ENCODE measurements around the gene IFT27. TPM values are rescaled to one million over a fixed set of nuclear protein-coding genes. Genes with fewer than 3 reads are reported as not detected.

Gene IFT27
- total RNA-seq, 1 donor from 2014 or later = 32.7 TPM

GRCh38 chr22:36814801-36815200 lies 38.9 kb upstream of the IFT27 start:
- TF ChIP-seq CTCF (IDR thresholded peaks at IDR 0.05) = no peak
- DNase-seq = no peak
- H3K4me3 Mint-ChIP-seq = no peak overlapping the region
- peaks cover 63% of the 10 kb centered on the region for H3K27me3 Mint-ChIP-seq
- ChIA-PET CTCF (no interaction called here), POLR2A (no interaction called here)
- intact Hi-C loops (cut with micrococcal nuclease) = no loop called here
- no peaks in the 10 kb centered on the region for H3K4me1 Mint-ChIP-seq
- H3K36me3 Mint-ChIP-seq (ENCODE audit: low read depth) = no peaks in the 10 kb centered on the region
- H3K9me3 Mint-ChIP-seq = no peaks in the 10 kb centered on the region
- ATAC-seq (ENCODE audit: low read depth) = no peak
- no peak overlapping the region for H3K27ac Mint-ChIP-seq

- CTCF ChIA-PET = no interaction called here
- POLR2A ChIA-PET = no interaction called here
- DNase-seq (no peak), ATAC-seq (ENCODE audit: low read depth) (no peak)
- intact Hi-C loops (cut with micrococcal nuclease) = no loop called here
- Mint-ChIP-seq H3K9me3 (no peaks in the 10 kb centered on the region), H3K27ac (no peak overlapping the region), H3K4me1 (no peaks in the 10 kb centered on the region), H3K36me3 (ENCODE audit: low read depth) (no peaks in the 10 kb centered on the region), H3K27me3 (peaks cover 40% of the 10 kb centered on the region), H3K4me3 (no peak overlapping the region)
- TF ChIP-seq CTCF (IDR thresholded peaks at IDR 0.05) = no peak
Measured at GRCh38 chr22:36811094-36811800, 35.3 kb upstream of the IFT27 start.

- ChIA-PET CTCF (no interaction called here), POLR2A (no interaction called here)
- TF ChIP-seq CTCF (IDR thresholded peaks at IDR 0.05) = no peak
- H3K27ac Mint-ChIP-seq = no peak overlapping the region
- no peak for DNase-seq
- H3K4me1 Mint-ChIP-seq = no peaks in the 10 kb centered on the region
- intact Hi-C loops (cut with micrococcal nuclease) = no loop called here
- no peaks in the 10 kb centered on the region for H3K9me3 Mint-ChIP-seq
- no peak for ATAC-seq (ENCODE audit: low read depth)
- peaks cover 28% of the 10 kb centered on the region for H3K27me3 Mint-ChIP-seq
- H3K36me3 Mint-ChIP-seq (ENCODE audit: low read depth) = no peaks in the 10 kb centered on the region
- H3K4me3 Mint-ChIP-seq = no peak overlapping the region
Measured at GRCh38 chr22:36809351-36809750, 33.4 kb upstream of the IFT27 start.

- Mint-ChIP-seq H3K4me1 (no peaks in the 10 kb centered on the region), H3K36me3 (ENCODE audit: low read depth) (no peaks in the 10 kb centered on the region), H3K9me3 (no peaks in the 10 kb centered on the region), H3K27ac (no peak overlapping the region), H3K4me3 (no peak overlapping the region), H3K27me3 (peaks cover 24% of the 10 kb centered on the region)
- no peak for ATAC-seq (ENCODE audit: low read depth)
- intact Hi-C loops (cut with micrococcal nuclease) = no loop called here
- no peak for TF ChIP-seq CTCF (IDR thresholded peaks at IDR 0.05)
- CTCF ChIA-PET = no interaction called here
- no peak for DNase-seq
- POLR2A ChIA-PET = no interaction called here
Measured at GRCh38 chr22:36808721-36809344, 32.9 kb upstream of the IFT27 start.

- DNase-seq (no peak), ATAC-seq (ENCODE audit: low read depth) (no peak)
- intact Hi-C loops (cut with micrococcal nuclease) = no loop called here
- no peaks in the 10 kb centered on the region for H3K4me1 Mint-ChIP-seq
- no peak overlapping the region for H3K4me3 Mint-ChIP-seq
- H3K27me3 Mint-ChIP-seq = peaks cover 18% of the 10 kb centered on the region
- POLR2A ChIA-PET = no interaction called here
- no peak for TF ChIP-seq CTCF (IDR thresholded peaks at IDR 0.05)
- no peaks in the 10 kb centered on the region for H3K9me3 Mint-ChIP-seq
- H3K27ac Mint-ChIP-seq = no peak overlapping the region
- CTCF ChIA-PET = interaction anchor here (1.1 kb wide), 1 partner anchor 49 kb away, joined by 3 read pairs; no protein-coding TSS in a partner anchor
- H3K36me3 Mint-ChIP-seq (ENCODE audit: low read depth) = no peaks in the 10 kb centered on the region
Measured at GRCh38 chr22:36807627-36808026, 31.7 kb upstream of the IFT27 start.

Measured in activated B cell treated with CpG ODN at 0.5 μM for 24 hours (primary cell).